ENCODE results near the gene ROR2. TPM values are rescaled to one million over a fixed set of nuclear protein-coding genes. Genes with fewer than 3 reads are reported as not detected.

Gene ROR2
- total and polyA plus RNA-seq, 2 donors = 4.5 to 7.1 TPM

DNA sequence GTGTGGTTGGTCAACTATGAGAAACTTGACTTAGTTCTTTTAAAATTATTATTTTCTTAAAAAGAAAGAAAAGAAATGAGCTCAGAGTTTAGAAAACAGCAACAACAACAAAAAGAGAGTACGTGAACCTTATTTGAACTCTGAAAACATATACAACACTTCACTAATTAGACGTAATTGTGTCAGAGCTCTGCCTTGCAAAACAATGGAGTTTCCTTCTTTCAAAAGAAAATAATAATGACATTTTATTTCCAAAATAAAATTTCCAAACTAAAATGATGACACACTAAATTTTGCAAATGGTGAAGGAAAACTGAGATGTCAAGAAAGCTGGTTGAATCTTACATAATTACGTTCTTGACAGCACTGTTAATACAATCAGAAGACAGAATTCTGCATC lies 15.4 kb downstream of the ROR2 start:
- Histone ChIP-seq H3K9me3 (ENCODE audit: control insufficient read depth in 2 of 2, insufficient read depth in 1 of 2, low read length in 1 of 2) (peaks cover 0 to 8% of the 10 kb centered on the region in 2 donors), H3K4me3 (ENCODE audit: low read length in 2 of 2) (no peak overlapping the region), H3K36me3 (ENCODE audit: control insufficient read depth in 2 of 2, insufficient read depth in 2 of 2, low read length in 1 of 2) (no peaks in the 10 kb centered on the region), H3K27me3 (ENCODE audit: control insufficient read depth in 2 of 2, insufficient read depth in 1 of 2, low read length in 1 of 2) (peaks cover 0 to 2% of the 10 kb centered on the region in 2 donors), H3K27ac (ENCODE audit: low read depth in 1 of 2, low read length in 1 of 2) (no peak overlapping the region), H3K4me1 (ENCODE audit: control insufficient read depth in 2 of 2, insufficient read depth in 2 of 2, low read length in 2 of 2) (no peaks in the 10 kb centered on the region)
- DNase-seq (ENCODE audit: low read depth in 6 of 9, low spot score in 9 of 9) = no peak
- WGBS = 64% methylated on average over 3 of the region's 3 CpGs

DNA sequence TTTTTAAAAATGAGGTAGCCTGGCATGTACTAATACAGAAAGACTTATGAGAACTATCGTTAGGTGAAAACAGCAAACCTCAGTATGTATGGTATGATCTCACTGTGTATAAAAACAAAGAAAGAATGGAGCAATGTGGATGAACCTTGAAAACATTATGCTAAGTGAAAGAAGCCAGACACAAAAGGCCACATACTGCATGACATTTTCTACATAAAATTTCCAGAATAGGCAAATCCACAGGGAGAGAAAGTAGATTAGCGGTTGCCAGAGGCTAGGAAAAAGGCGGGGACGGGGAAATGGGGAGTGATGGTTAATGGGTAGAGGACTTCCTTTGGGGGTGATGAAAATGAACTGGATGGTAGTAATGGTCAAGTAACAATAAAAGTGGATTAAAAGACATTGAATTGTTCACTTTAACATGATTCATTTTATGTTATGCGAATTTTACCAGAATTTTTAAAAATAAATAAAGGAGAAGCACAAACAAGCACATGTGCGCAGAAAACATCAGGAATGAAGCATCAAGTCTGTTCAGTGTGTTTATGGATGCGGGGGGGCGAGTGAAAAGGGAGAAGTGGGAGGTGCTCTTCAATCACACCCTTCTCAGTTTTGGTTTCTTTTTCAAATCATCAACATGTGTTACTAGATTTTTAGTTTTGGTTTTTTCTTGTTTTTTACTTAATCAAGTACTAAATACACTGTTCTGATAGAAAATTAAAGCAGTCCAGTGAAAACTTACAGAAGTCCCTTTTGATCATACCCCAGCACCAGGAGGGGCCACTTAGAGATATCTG lies 16.3 kb downstream of the ROR2 start:
- WGBS = 95% methylated on average over 8 of the region's 8 CpGs
- Histone ChIP-seq H3K36me3 (ENCODE audit: control insufficient read depth in 2 of 2, insufficient read depth in 2 of 2, low read length in 1 of 2) (no peaks in the 10 kb centered on the region), H3K27me3 (ENCODE audit: control insufficient read depth in 2 of 2, insufficient read depth in 1 of 2, low read length in 1 of 2) (peaks cover 0 to 2% of the 10 kb centered on the region in 2 donors), H3K27ac (ENCODE audit: low read depth in 1 of 2, low read length in 1 of 2) (no peak overlapping the region), H3K4me1 (ENCODE audit: control insufficient read depth in 2 of 2, insufficient read depth in 2 of 2, low read length in 2 of 2) (no peaks in the 10 kb centered on the region), H3K9me3 (ENCODE audit: control insufficient read depth in 2 of 2, insufficient read depth in 1 of 2, low read length in 1 of 2) (peaks cover 2 to 17% of the 10 kb centered on the region in 2 donors), H3K4me3 (ENCODE audit: low read length in 2 of 2) (no peak overlapping the region)
- DNase-seq (ENCODE audit: low read depth in 6 of 9, low spot score in 9 of 9) = no peak

DNA sequence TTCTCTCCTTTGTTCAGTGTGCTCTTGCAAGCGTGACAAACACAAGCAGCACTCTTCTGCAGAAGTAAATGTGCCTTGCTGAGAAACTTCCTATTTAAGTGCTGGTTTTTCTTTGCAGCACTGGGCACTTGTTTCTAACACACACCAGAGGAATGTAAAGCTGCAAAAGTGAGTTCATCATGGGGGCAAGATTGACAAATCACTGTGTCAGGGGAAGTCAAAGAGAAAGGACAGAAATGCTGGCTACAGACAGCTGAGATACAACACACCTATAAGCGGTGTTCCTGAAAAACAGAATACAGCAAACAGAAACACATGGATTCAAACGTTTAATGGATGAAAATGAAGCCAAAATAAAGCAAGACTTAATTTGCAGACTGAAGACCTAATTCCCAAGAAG lies 19.6 kb downstream of the ROR2 start:
- H3K36me3 ChIP-seq (ENCODE audit: control insufficient read depth in 2 of 2, insufficient read depth in 2 of 2, low read length in 1 of 2) = no peaks in the 10 kb centered on the region
- no peak for DNase-seq (ENCODE audit: low read depth in 6 of 9, low spot score in 9 of 9)
- WGBS = 91% methylated on average over 3 of the region's 3 CpGs
- no peak overlapping the region for H3K4me3 ChIP-seq (ENCODE audit: low read length in 2 of 2)
- peaks cover 2 to 28% of the 10 kb centered on the region in 2 donors for H3K9me3 ChIP-seq (ENCODE audit: control insufficient read depth in 2 of 2, insufficient read depth in 1 of 2, low read length in 1 of 2)
- no peaks in the 10 kb centered on the region for H3K27me3 ChIP-seq (ENCODE audit: control insufficient read depth in 2 of 2, insufficient read depth in 1 of 2, low read length in 1 of 2)
- no peaks in the 10 kb centered on the region for H3K4me1 ChIP-seq (ENCODE audit: control insufficient read depth in 2 of 2, insufficient read depth in 2 of 2, low read length in 2 of 2)
- H3K27ac ChIP-seq (ENCODE audit: low read depth in 1 of 2, low read length in 1 of 2) = no peak overlapping the region

DNA sequence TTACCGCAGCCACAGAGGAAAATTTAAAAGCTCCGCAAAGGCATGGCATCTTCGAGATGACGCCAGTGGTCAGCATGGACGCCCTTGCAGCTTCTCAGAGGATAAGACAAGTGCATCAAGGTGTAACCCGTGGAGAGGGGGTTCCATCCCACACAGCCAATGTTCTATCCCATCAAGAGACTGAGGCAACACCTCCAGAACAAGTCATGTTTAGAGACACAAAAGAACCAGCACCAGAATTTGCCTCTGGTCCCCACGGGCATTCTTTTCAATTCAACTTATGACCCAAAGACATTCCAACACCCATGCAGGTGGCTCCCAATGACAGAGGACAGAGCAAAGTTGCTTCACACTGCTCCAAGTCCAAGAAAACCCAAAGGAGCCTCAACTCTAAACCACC lies 20.7 kb downstream of the ROR2 start:
- WGBS = 96% methylated on average over 7 of the region's 7 CpGs
- no peaks in the 10 kb centered on the region for H3K36me3 ChIP-seq (ENCODE audit: control insufficient read depth in 2 of 2, insufficient read depth in 2 of 2, low read length in 1 of 2)
- H3K9me3 ChIP-seq (ENCODE audit: control insufficient read depth in 2 of 2, insufficient read depth in 1 of 2, low read length in 1 of 2) = peaks cover 2 to 28% of the 10 kb centered on the region in 2 donors
- DNase-seq (ENCODE audit: low read depth in 6 of 9, low spot score in 9 of 9) = no peak
- H3K27me3 ChIP-seq (ENCODE audit: control insufficient read depth in 2 of 2, insufficient read depth in 1 of 2, low read length in 1 of 2) = no peaks in the 10 kb centered on the region
- H3K4me1 ChIP-seq (ENCODE audit: control insufficient read depth in 2 of 2, insufficient read depth in 2 of 2, low read length in 2 of 2) = no peaks in the 10 kb centered on the region
- H3K27ac ChIP-seq (ENCODE audit: low read depth in 1 of 2, low read length in 1 of 2) = no peak overlapping the region
- no peak overlapping the region for H3K4me3 ChIP-seq (ENCODE audit: low read length in 2 of 2)

DNA sequence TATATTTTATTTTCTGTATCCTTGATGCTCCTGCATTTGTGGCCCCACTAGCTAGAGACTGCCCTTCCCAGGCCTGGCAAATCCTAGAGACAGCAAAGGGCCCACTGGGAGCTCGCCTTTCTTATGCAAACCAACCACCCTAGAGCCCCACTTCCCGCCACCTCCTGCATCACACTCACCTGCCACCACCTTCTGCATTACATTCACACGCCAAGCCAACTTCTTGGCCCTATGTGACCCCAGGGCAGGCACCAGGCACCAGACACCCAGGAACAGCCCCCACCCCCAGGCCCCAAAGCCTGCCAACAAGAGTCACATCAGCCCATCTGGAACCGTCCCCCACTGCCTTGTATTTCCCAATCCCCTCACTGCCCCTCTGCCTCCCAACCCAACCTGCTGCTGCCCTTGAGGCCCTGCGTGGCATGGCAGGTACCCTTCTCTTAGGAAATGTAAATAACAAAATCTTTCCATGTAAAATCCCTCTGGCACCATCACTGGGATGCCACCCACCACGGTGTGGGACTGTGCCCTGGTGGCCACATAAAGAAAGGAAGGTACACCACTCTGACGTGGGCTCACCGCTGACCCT lies 22.0 kb downstream of the ROR2 start:
- 89% methylated on average over 8 of the region's 8 CpGs for WGBS
- Histone ChIP-seq H3K27ac (ENCODE audit: low read depth in 1 of 2, low read length in 1 of 2) (no peak overlapping the region), H3K27me3 (ENCODE audit: control insufficient read depth in 2 of 2, insufficient read depth in 1 of 2, low read length in 1 of 2) (no peaks in the 10 kb centered on the region), H3K9me3 (ENCODE audit: control insufficient read depth in 2 of 2, insufficient read depth in 1 of 2, low read length in 1 of 2) (peaks cover 2 to 28% of the 10 kb centered on the region in 2 donors), H3K36me3 (ENCODE audit: control insufficient read depth in 2 of 2, insufficient read depth in 2 of 2, low read length in 1 of 2) (no peaks in the 10 kb centered on the region), H3K4me3 (ENCODE audit: low read length in 2 of 2) (no peak overlapping the region), H3K4me1 (ENCODE audit: control insufficient read depth in 2 of 2, insufficient read depth in 2 of 2, low read length in 2 of 2) (no peaks in the 10 kb centered on the region)
- DNase-seq (ENCODE audit: low read depth in 6 of 9, low spot score in 9 of 9) = no peak

DNA sequence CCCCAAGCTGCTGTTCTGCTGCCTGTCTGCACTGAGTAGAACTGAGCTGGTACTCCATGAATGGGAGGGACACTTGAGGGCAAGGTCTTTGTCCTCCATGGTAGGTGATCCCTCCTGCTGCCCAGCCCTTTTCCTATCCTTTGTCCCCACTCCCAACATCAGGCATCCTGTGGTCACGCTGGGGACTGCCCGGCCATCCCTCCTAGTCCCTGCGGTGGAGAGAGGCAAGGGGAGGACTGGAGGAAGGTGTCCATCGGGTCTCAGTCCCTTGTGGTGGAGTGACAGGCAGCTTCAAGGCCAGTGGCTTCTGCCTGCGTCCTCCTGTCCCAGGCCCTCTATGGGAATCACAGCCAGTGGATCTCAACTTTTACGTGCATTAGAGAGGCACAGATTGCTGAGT lies 25.9 kb downstream of the ROR2 start:
- Histone ChIP-seq H3K36me3 (ENCODE audit: control insufficient read depth in 2 of 2, insufficient read depth in 2 of 2, low read length in 1 of 2) (no peaks in the 10 kb centered on the region), H3K4me3 (ENCODE audit: low read length in 2 of 2) (no peak overlapping the region), H3K9me3 (ENCODE audit: control insufficient read depth in 2 of 2, insufficient read depth in 1 of 2, low read length in 1 of 2) (peaks cover 0 to 14% of the 10 kb centered on the region in 2 donors), H3K27me3 (ENCODE audit: control insufficient read depth in 2 of 2, insufficient read depth in 1 of 2, low read length in 1 of 2) (no peaks in the 10 kb centered on the region), H3K27ac (ENCODE audit: low read depth in 1 of 2, low read length in 1 of 2) (no peak overlapping the region), H3K4me1 (ENCODE audit: control insufficient read depth in 2 of 2, insufficient read depth in 2 of 2, low read length in 2 of 2) (no peaks in the 10 kb centered on the region)
- DNase-seq (ENCODE audit: low read depth in 6 of 9, low spot score in 9 of 9) = no peak
- WGBS = 88% methylated on average over 6 of the region's 6 CpGs

DNA sequence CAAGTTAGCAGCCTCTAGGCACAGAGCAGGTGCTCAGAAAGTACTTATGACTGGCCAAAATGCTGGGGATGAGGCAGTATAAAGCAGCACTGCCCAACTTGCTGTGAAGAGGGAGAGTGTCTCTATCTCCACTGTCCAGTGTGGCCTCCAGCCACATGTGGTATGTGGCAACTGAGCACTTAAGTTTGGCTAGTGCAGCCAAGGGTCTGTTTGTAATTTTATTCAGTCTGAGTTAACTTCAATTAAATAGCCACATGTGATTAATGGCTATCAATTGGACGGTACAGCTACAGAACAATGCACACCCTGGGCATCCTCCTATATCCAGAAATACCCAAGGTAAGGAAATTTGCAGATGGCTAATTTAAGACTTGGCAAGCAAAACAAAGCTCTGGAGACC lies 26.9 kb downstream of the ROR2 start:
- WGBS = 95% methylated on average over 1 of the region's 1 CpG
- DNase-seq (ENCODE audit: low read depth in 6 of 9, low spot score in 9 of 9) = no peak
- Histone ChIP-seq H3K4me3 (ENCODE audit: low read length in 2 of 2) (no peak overlapping the region), H3K4me1 (ENCODE audit: control insufficient read depth in 2 of 2, insufficient read depth in 2 of 2, low read length in 2 of 2) (no peaks in the 10 kb centered on the region), H3K27me3 (ENCODE audit: control insufficient read depth in 2 of 2, insufficient read depth in 1 of 2, low read length in 1 of 2) (no peaks in the 10 kb centered on the region), H3K27ac (ENCODE audit: low read depth in 1 of 2, low read length in 1 of 2) (no peak overlapping the region), H3K9me3 (ENCODE audit: control insufficient read depth in 2 of 2, insufficient read depth in 1 of 2, low read length in 1 of 2) (peaks cover 0 to 4% of the 10 kb centered on the region in 2 donors), H3K36me3 (ENCODE audit: control insufficient read depth in 2 of 2, insufficient read depth in 2 of 2, low read length in 1 of 2) (no peaks in the 10 kb centered on the region)

DNA sequence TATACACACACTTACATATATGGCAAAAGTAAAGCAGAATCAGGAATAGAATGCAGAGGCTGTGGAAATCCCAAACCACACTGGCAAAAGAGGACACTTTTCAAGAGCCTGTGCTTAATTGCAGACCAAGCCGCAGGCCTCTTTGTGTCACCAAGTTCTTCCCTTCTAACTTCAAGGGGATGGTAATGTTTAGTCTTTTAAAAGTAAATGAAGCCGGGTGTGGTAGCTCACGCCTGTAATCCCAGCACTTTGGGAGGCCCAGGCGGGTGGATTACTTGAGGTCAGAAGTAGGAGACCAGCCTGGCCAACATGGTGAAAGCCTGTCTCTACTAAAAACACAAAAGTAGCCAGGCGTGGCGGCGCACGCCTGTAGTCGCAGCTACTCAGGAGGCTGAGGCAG lies 28.7 kb downstream of the ROR2 start:
- H3K27ac ChIP-seq (ENCODE audit: low read depth in 1 of 2, low read length in 1 of 2) = no peak overlapping the region
- H3K4me1 ChIP-seq (ENCODE audit: control insufficient read depth in 2 of 2, insufficient read depth in 2 of 2, low read length in 2 of 2) = no peaks in the 10 kb centered on the region
- no peak overlapping the region for H3K4me3 ChIP-seq (ENCODE audit: low read length in 2 of 2)
- no peaks in the 10 kb centered on the region for H3K27me3 ChIP-seq (ENCODE audit: control insufficient read depth in 2 of 2, insufficient read depth in 1 of 2, low read length in 1 of 2)
- no peaks in the 10 kb centered on the region for H3K36me3 ChIP-seq (ENCODE audit: control insufficient read depth in 2 of 2, insufficient read depth in 2 of 2, low read length in 1 of 2)
- WGBS = 94% methylated on average over 9 of the region's 9 CpGs
- no peaks in the 10 kb centered on the region for H3K9me3 ChIP-seq (ENCODE audit: control insufficient read depth in 2 of 2, insufficient read depth in 1 of 2, low read length in 1 of 2)
- no peak for DNase-seq (ENCODE audit: low read depth in 6 of 9, low spot score in 9 of 9)

DNA sequence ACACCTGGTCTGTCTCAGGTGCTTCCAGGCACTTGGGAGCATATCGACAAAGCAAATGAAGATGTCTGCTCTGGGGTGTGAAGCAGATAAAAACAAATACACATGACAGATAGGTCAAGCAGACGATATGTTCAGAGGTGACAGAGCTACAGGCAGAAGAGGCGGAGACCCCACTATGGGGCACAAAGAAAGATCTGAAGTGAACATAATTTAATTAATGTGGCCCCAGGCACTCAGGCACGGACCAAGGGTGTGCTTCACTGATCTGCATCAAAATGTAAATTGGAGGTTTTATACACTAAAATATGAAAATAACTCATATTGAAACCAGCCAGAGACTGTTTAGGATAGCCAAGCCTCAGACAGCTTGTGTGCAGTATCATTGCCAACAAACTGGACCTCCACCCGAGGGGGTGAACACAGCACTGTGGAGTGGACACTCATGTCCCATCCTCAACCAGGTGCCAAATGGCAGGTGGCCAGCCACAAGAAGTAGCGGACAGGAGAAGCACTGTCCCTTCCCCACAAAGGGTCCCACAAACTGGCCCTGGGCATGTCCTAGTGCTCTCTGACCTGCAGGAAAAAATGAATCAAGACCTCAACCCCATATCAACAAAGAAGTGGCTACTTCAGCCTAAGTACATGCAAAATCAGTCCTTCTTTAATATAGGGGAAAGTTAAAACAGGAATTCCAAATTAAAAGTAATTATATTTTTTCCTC lies 29.2 kb downstream of the ROR2 start:
- Histone ChIP-seq H3K27ac (ENCODE audit: low read depth in 1 of 2, low read length in 1 of 2) (no peak overlapping the region), H3K36me3 (ENCODE audit: control insufficient read depth in 2 of 2, insufficient read depth in 2 of 2, low read length in 1 of 2) (no peaks in the 10 kb centered on the region), H3K4me3 (ENCODE audit: low read length in 2 of 2) (no peak overlapping the region), H3K27me3 (ENCODE audit: control insufficient read depth in 2 of 2, insufficient read depth in 1 of 2, low read length in 1 of 2) (no peaks in the 10 kb centered on the region), H3K4me1 (ENCODE audit: control insufficient read depth in 2 of 2, insufficient read depth in 2 of 2, low read length in 2 of 2) (no peaks in the 10 kb centered on the region), H3K9me3 (ENCODE audit: control insufficient read depth in 2 of 2, insufficient read depth in 1 of 2, low read length in 1 of 2) (no peaks in the 10 kb centered on the region)
- no peak for DNase-seq (ENCODE audit: low read depth in 6 of 9, low spot score in 9 of 9)
- 91% methylated on average over 6 of the region's 6 CpGs for WGBS
